GM12878 (cell line): ENCODE results near the gene IFT88. TPM values are rescaled to one million over a fixed set of nuclear protein-coding genes. Genes with fewer than 3 reads are reported as not detected.

Experiments
- CHD2 ChIP-seq: IDR thresholded peaks from 2 replicates; pipeline ENCODE4 v1.6.1; 2011; ENCODE audit warnings: low read depth, low read length, improper control_type of control experiment, borderline replicate concordance
- E2F8 ChIP-seq: fragments of 450-650 bp; IDR thresholded peaks from 2 replicates; pipeline ENCODE4 v1.6.1; 2018; ENCODE audit warnings: mild to moderate bottlenecking, low read depth, moderate library complexity; ENCODE audit not compliant: partially characterized antibody
- EP300 ChIP-seq, 2 experiments: fragments of 150-350 bp in 1 of 2; IDR thresholded peaks; 2 replicates each; pipeline ENCODE4 v1.6.1; 2011 to 2012; ENCODE audit warnings: low read depth in 2 of 2, low read length in 2 of 2, borderline replicate concordance in 1 of 2, improper control_type of control experiment in 1 of 2, inconsistent platforms in 1 of 2; ENCODE audit not compliant: control insufficient read depth in 1 of 2
- NBN ChIP-seq: fragments of 450-650 bp; IDR thresholded peaks from 2 replicates; pipeline ENCODE4 v1.6.1; 2016
- NR2C1 ChIP-seq: fragments of 450-650 bp; IDR thresholded peaks from 2 replicates; pipeline ENCODE4 v1.6.1; 2017; ENCODE audit warnings: antibody characterized with exemption, mild to moderate bottlenecking, moderate library complexity
- PAX8 ChIP-seq: fragments of 450-650 bp; IDR thresholded peaks from 2 replicates; pipeline ENCODE4 v1.6.1; 2017; ENCODE audit warnings: mild to moderate bottlenecking, moderate library complexity
- PML ChIP-seq: IDR thresholded peaks from 2 replicates; pipeline ENCODE4 v1.6.1; 2012; ENCODE audit warnings: low read length, inconsistent platforms
- STAT3 ChIP-seq: IDR thresholded peaks from 2 replicates; pipeline ENCODE4 v1.6.1; 2011; ENCODE audit warnings: low read depth, low read length, improper control_type of control experiment
- ZBTB33 ChIP-seq: fragments of 450-650 bp; IDR thresholded peaks from 2 replicates; pipeline ENCODE4 v1.6.1; 2017; ENCODE audit warnings: mild to moderate bottlenecking
- ZNF274 ChIP-seq: IDR thresholded peaks from one replicate; pipeline ENCODE4 v1.8.0; 2011; ENCODE audit not compliant: insufficient read length, insufficient read depth
- polyA plus RNA-seq, 11 experiments: library from polyadenylated mRNA; depleted of rRNA in 4 of 11; unstranded in 6 of 11; stranded (reverse) in 5 of 11; fragments of >200 nt; fragmentation: Nextera tagmentation in 4 of 11; fragmentation: Illumina TruSeq in 1 of 11; extraction: Ambion mirVana in 4 of 11; extraction: Trizol in 1 of 11; gene quantifications; 1 replicate in 1 of 11; 2 replicates in 10 of 11; pipeline versions ENCODE4 v1.2.1 to v1.2.3, GENCODE V29; 2011 to 2016; ENCODE audit warnings: inconsistent platforms in 2 of 11, missing spikeins in 2 of 11, low read depth in 1 of 11
- total RNA-seq, 4 experiments: library from RNA; depleted of rRNA in 3 of 4; stranded (reverse); fragments of >200 nt in 3 of 4; fragmentation: Illumina TruSeq in 1 of 4; extraction: Trizol in 1 of 4; gene quantifications; 2 replicates each; pipeline versions ENCODE4 v1.2.1 to v1.2.3, GENCODE V29; 2013 to 2021

IFT88 gene
- total and polyA plus RNA-seq, 10 of the 15 experiments (the other 5 are each of a cell fraction or from before 2014, with no cell fraction given), result 2.9 to 5.6 (median 4.1) TPM

- TF ChIP-seq ZBTB33 (no peak), EP300 (IDR thresholded peaks at IDR 0.05; ENCODE audit: borderline replicate concordance in 1 of 2, control insufficient read depth in 1 of 2, low read depth in 2 of 2, low read length in 2 of 2) (no peak), E2F8 (no peak), CHD2 (no peak), ZNF274 (no peak), PAX8 (no peak), PML (no peak), STAT3 (no peak), NR2C1 (no peak), NBN (no peak)
Measured at GRCh38 chr13:20738616-20739015, 171.7 kb downstream of the IFT88 start (continued).
